Left cardiac atrium (tissue), 4 donors: ENCODE data around the gene PLAC1. TPM values are rescaled to one million over a fixed set of nuclear protein-coding genes. Genes with fewer than 3 reads are reported as not detected.

ENCODE experiments used
- ATAC-seq, 2 donors: fragments of 200-7000 bp; cut with Tn5 transposase; one replicate each; pipeline ENCODE4 v1.9.1; 2020; ENCODE audit warnings: mild to moderate bottlenecking in 2 of 2, moderate library complexity in 2 of 2
- DNase-seq: peaks from one replicate; pipeline ENCODE4 v3.0.0-alpha.2; 2020
- intact Hi-C, 2 donors: fragments of 100-400 bp; cut with DNase I; formaldehyde crosslinking; loops; one replicate each; pipeline versions ENCODE4 v1.14.1 to v1.15.1; 2022 to 2023
- total RNA-seq, 2 donors: library from RNA; stranded (reverse); fragmentation: NEBNext Ultra II Directional; extraction: Animal tissue kit (Norgen Biotek cat#: 25700); gene quantifications; one replicate each; pipeline ENCODE4 v1.2.1, GENCODE V29; 2021
- donor health status: DM: no; HTN: yes; CAD: no.
- donor health status: DM: no; HTN: yes; CAD: no; lungs with severe emphysema.
- donor health status: DM: yes; HTN: yes; CAD: no.
- donor health status: Dilated cardiomyopathy.

The PLAC1 gene
- total RNA-seq, 2 donors from 2014 or later, result not detected

DNA sequence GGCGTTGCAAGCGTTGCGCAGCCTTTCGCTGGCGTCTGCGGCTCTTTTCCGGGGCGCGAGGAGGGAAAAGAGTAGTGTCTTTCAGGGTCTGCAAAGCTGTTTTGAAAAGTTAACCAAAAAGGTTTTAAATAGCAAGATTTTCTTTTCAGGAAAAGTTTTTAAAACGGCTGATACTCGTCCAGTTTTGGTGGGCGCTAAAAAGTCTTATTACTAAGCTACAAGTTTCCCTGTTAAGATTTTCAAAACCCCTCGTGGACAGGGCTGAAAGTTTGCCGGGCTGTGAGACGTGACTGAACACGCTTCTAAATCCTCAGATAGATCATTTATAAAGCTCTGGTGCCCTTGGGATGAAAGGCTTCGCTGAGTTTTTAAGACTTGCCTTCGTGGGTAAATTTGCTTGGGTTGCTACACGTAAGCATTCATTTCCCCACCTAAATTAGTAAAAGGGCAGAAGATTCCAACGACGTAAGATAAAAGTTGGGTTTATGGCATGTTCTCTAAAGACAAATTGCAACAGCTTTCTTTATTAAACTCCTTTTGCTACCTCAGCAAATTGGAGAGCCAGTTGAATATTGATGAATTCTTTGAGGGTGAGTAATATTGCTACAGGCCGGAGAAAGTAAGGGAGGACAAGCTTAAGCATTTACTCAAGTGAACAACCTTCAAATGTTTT, 106.8 kb downstream of the PLAC1 start:
- no peak for ATAC-seq
- intact Hi-C loops, result no loop called here
- DNase-seq, result no peak

DNA sequence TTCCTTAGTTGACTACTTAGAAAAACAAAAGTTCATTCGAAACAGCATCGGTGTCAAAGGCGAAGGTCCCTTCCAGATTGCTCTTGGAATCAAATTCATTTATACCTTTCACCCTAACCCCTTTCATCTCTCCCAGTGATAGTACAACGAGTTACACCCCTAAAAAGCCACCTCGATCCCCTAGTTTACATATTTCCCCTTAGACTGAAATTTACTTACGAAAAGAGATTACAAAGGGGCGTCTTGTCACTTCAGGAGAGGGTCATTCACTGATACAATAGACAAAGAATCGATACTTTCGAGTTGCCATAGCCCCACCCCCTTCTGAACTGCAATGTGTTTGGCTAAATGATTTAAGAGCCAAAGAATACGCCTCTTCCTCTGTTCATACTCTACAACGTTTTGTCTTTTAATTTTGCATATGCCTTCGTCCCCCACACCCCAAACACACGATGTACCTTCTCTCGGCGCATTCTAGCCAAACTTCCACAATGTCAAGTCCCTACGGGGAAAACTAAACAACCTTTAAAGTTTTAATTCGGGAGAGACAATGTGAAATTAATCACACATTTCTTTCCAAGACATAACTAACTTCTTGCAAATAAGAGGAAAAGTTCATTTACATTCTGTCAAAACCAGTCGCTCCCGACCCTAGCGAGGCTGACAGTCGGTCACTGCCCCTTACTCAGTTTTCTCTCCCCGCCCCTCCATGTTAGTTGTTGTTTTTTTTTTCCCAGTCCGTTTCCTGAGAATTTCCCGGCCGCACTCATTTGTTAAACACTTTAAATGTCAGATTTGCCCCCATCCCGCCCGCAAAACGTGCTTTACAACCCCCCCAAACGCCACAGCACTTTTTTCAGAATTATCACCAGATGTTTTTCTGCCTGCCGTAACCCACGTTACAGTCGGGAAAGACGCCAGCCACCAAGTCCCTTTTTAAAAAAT, 109.7 kb downstream of the PLAC1 start:
- ATAC-seq (no peak), DNase-seq (no peak)
- intact Hi-C loops, result no loop called here

DNA sequence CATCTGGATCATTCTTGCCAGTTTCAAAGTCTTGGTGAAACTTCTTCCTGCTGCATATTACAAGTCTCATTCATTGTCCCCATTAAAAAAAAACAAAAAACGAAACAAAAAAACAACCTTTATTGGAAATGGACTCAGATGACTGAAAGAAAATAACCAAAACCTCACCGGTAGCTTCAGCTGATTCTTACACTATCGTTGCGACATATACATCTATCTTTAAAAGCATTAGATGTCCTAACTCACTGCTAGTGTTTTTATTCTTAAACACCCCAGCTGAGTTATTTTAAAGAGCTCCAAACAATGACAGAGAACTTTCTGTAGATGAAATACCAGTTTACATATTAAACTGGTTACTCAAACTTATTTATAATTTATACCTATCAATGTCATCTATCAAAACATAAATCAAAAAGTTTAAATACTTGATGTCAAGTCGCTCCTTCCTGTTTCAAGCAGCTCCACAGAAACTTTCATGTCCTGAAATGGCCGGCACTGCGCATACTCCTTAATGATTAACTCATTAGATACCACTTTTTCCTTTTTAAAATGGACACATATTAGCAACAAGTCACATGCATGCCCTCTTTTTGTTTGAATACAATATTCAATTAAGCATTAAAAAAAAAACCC, 111.1 kb downstream of the PLAC1 start:
- intact Hi-C loops, result no loop called here
- ATAC-seq (no peak), DNase-seq (no peak)

DNA sequence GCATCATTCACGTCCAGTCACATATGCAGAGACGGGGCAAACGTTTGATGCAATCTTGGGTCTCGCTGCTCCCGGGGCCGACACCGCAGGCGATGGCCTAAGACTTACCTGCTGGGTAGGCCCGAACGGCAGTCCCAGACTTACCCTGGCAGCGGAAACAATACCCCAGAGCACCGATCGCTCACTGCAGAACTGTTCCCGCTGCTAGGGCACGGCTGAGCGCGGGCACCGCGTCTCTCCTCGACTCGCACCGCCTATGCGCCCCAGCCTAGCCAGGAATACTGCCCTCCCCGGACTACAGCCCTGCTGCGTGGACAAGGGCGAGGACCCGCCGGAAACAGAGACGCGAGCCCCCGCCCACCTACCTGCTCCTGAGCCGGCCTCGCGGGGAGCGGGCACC, 112.1 kb downstream of the PLAC1 start:
- DNase-seq, result no peak
- no peak for ATAC-seq
- intact Hi-C loops, result no loop called here

- no peak for ATAC-seq
- intact Hi-C loops, result no loop called here
Observed at GRCh38 chrX:134545510-134545909, 112.8 kb downstream of the PLAC1 start.

DNA sequence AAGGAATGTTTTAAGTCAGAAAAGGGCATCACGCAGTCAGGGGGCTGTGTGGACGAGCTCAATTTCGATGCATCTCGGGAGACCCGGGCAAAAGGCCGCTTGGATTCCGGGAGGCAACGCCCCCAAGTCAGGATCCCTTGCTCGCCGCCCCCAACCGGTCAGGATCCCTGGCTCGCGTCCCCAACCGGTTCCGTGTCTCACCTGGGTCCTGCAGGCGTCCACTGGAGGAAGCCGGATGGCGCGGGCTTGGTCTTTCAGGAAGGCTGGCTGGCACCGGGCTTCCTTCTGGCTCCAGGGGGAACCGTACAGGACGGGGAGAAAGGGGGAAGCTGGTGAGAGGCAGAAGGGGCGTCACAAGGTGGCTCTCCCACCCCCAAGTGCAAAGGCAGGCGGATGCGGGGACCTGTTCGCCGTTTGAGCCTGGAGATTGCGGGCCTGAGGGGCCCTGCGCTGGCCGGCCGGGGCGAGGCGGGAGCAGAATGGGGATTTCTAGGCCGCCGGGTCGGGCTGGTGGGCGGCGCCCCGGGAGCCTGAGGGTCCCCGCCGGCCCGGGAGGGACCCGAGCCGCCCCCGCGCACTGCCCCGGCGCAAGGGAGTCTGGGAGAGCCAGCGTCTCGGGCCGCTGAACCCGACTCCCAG, 113.6 kb downstream of the PLAC1 start:
- ATAC-seq (no peak), DNase-seq (no peak)
- intact Hi-C loops, result no loop called here

More at GRCh38 chrX:134545510-134545909, 112.8 kb downstream of the PLAC1 start:
- no peak for DNase-seq

DNA sequence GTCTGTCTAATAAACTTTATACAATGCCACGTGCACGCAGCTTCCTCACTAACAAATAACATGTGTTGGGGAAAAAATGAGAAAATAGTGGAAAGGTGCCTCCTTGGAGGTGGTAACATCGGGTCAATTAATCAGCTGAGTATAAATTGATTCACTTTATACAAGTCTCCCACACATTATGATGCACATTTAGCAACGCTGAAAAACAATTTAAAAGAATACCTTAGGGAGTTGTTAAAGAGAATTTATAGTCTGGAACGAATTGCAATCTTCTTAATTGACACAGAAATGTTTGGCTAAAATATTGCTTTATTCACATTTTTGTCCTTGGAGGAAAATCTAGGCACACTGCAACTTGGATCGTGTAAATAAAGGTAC, 114.1 kb downstream of the PLAC1 start:
- ATAC-seq (no peak), DNase-seq (no peak)
- intact Hi-C loops, result no loop called here

DNA sequence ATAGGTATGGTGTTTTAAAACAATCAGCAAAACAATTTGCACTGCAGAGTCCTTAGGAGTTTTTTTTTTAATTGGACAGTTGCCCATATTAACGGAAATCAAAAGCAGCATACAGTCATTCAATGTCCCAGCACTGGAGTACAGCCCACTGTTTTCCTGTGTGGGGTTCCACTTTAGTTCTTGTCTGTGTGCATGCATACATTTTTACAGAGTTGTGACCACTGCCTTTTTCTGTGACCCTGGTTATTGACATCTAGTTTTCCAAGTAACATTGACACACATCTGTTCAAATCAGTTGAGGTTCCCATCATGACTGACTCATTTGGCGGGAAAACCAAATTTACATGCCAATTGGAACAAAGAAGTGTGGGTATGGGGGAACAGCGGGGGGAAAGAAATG, 115.0 kb downstream of the PLAC1 start:
- DNase-seq, result no peak
- no peak for ATAC-seq
- intact Hi-C loops, result no loop called here

- intact Hi-C loops, result no loop called here
- DNase-seq, result no peak
- peak in 1 of 2 donors; percentile 67 for ATAC-seq
Observed at GRCh38 chrX:134542485-134542884, 115.8 kb downstream of the PLAC1 start.

- ATAC-seq, result no peak
- intact Hi-C loops, result no loop called here
- no peak for DNase-seq
Observed at GRCh38 chrX:134541906-134542305, 116.4 kb downstream of the PLAC1 start.

DNA sequence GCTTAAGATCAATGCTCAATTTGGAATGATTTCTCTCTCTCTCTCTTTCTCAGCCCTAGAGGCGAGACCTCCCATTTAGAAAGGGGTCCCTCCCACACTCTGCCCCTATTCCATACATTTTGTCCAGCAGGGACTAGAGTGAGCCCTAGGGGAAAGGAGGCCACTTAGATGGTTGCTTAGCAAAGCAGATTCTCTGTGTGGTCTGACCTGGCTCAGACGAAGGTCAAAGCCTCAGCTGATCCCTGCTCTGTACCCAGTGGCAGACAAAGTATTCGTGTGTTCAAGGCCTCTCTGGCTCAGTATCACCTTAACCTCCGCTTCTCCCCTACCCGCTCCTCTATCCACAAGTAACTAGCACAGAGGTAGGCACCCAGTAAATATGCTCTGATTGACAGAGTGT, 120.0 kb downstream of the PLAC1 start:
- ATAC-seq (no peak), DNase-seq (no peak)
- intact Hi-C loops, result no loop called here

DNA sequence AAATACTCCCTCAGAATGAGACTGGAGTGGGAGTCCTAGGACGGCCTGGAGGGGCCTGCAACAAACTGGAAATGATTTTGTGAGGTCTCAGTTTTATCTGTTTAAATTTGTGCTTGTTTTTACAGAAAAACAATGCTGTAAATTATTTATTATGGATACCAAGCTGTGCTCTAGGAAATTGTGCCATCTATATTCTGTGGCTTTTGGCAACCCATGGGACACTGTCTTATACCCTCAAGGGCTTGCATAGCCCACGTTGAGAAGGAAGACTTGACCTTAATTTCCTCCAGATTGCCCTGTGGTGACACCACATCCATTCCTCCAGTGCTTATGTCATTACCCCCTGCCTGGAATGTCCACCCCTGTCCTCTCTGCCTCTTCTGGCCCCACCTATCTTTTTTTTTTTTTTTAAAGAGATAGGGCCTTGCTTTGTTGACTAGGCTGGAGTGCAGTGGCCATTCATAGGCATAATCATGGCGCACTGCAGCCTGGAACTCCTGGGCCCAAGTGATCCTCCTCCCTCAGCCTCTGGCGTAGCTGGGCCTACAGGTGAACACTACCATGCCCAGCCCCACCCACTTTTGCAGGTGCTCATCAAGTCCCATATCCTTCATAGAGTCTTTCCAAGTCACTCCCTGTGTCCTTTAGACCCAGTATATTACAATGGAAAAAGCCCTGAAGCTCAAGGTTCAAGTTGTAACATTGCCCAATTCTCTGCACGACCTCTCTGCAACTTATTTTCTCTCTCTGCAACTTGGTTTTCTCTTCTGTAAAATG, 120.9 kb downstream of the PLAC1 start:
- peak in 1 of 2 donors; percentile 47 for ATAC-seq
- intact Hi-C loops, result no loop called here

GRCh38 chrX:134533952-134534351, 124.3 kb downstream of the PLAC1 start:
- DNase-seq, result no peak
- ATAC-seq, result no peak
- intact Hi-C loops, result no loop called here

More for the DNA sequence above, 120.9 kb downstream of the PLAC1 start:
- DNase-seq, result no peak

DNA sequence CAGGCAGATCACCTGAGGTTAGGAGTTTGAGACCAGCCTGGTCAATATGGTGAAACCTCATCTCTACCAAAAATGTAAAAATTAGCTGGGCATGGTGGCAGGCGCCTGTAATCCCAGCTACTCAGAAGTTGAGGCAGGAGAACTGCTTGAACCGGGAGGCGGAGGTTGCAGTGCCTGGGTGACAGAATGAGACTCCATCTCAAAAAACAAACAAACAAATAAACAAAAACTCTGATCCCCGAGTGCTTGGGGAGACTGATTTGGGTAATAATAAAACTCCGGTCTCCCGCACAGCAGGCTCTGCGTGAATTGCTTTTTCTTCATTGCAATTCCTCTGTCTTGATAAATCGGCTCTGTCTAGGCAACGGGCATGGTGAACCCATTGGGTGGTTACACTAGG, 124.9 kb downstream of the PLAC1 start:
- intact Hi-C loops, result no loop called here
- ATAC-seq (no peak), DNase-seq (no peak)

- intact Hi-C loops, result no loop called here
- ATAC-seq (no peak), DNase-seq (no peak)
Observed at GRCh38 chrX:134530845-134531244, 127.4 kb downstream of the PLAC1 start.

- DNase-seq, result no peak
Observed at GRCh38 chrX:134529481-134529880, 128.8 kb downstream of the PLAC1 start.

GRCh38 chrX:134528960-134529359, 129.3 kb downstream of the PLAC1 start:
- no peak for ATAC-seq
- no peak for DNase-seq
- intact Hi-C loops, result loop anchor here in 1 of 2 donors (10.0 kb wide), 1 partner anchor 226 kb away; no protein-coding TSS in a partner anchor

More at GRCh38 chrX:134529481-134529880, 128.8 kb downstream of the PLAC1 start:
- intact Hi-C loops, result loop anchor here in 1 of 2 donors (10.0 kb wide), 1 partner anchor 225 kb away; no protein-coding TSS in a partner anchor
- no peak for ATAC-seq

DNA sequence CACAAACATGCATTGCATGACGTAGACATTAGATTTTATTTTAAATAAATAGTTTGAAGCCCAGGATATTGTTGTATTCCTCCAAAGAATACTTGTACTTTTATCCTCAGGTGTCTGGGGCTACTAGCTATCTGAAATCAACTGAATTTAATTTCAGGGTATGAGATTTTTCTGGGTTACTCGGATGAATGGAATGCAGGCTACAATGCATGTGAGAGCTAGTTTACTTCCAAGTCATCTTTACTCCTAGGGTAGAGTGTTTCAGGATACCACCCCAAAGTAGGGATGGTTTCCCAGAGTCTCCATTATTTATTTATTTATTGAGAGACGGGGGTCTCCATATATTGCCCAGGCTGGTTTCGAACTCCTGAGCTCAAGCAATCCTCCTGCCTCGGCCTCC, 131.9 kb downstream of the PLAC1 start:
- DNase-seq (no peak), ATAC-seq (no peak)
- intact Hi-C loops, result loop anchor here in 1 of 2 donors (10.0 kb wide), 1 partner anchor 228 kb away; no protein-coding TSS in a partner anchor
